Sigmoid colon (tissue), 7 donors: ENCODE measurements around the gene NCS1. TPM values are rescaled to one million over a fixed set of nuclear protein-coding genes. Genes with fewer than 3 reads are reported as not detected.

Experiments
- DNase-seq: peaks from one replicate; pipeline ENCODE4 v3.0.0-alpha.2; 2019
- H3K27ac ChIP-seq, 4 donors: fragments of 200-600 bp; sonication (generic); one replicate each; pipeline ENCODE4 v1.5.1; 2016 to 2019; ENCODE audit warnings: mild to moderate bottlenecking in 1 of 4
- H3K27me3 ChIP-seq, 3 donors: fragments of 200-600 bp; sonication (generic); one replicate each; pipeline ENCODE4 v1.5.1; 2019; ENCODE audit warnings: mild to moderate bottlenecking in 1 of 3
- H3K36me3 ChIP-seq, 4 donors: fragments of 200-600 bp; sonication (generic); one replicate each; pipeline ENCODE4 v1.5.1; 2016 to 2019
- H3K4me1 ChIP-seq, 4 donors: fragments of 200-600 bp; sonication (generic); one replicate each; pipeline ENCODE4 v1.5.1; 2017 to 2019
- H3K4me3 ChIP-seq, 4 donors: fragments of 200-600 bp; sonication (generic); one replicate each; pipeline ENCODE4 v1.5.1; 2017 to 2019; ENCODE audit warnings: mild to moderate bottlenecking in 2 of 4, moderate library complexity in 1 of 4
- H3K9me3 ChIP-seq, 4 donors: fragments of 200-600 bp in 3 of 4; sonication (generic) in 3 of 4; one replicate each; pipeline versions ENCODE4 v1.5.1 to v1.6.1; 2013 to 2019
- CTCF ChIP-seq, 4 experiments: fragments of 450-650 bp in 3 of 4; fragments of 200-600 bp in 1 of 4; IDR thresholded peaks; one replicate each; pipeline ENCODE4 v1.5.1; 2016 to 2019; ENCODE audit warnings: antibody characterized with exemption in 4 of 4, mild to moderate bottlenecking in 3 of 4, moderate library complexity in 2 of 4
- EP300 ChIP-seq, 4 donors: sonication (generic); formaldehyde crosslinking; IDR thresholded peaks; one replicate each; pipeline ENCODE4 v1.6.1; 2017; ENCODE audit warnings: antibody characterized with exemption in 4 of 4
- POLR2A ChIP-seq, 2 donors: fragments of 450-650 bp; IDR thresholded peaks; one replicate each; pipeline ENCODE4 v1.6.1; 2016; ENCODE audit warnings: antibody characterized with exemption in 2 of 2, mild to moderate bottlenecking in 2 of 2, moderate library complexity in 2 of 2
- POLR2AphosphoS5 ChIP-seq, 4 donors: sonication (generic); formaldehyde crosslinking; IDR thresholded peaks; one replicate each; pipeline ENCODE4 v1.6.1; 2017; ENCODE audit warnings: antibody characterized with exemption in 4 of 4
- WGBS, 2 donors: extraction: QIAGEN DNeasy Blood & Tissue Kit; methylation state at CpG; one replicate each; pipeline ENCODE4 v1.1.7; 2013; 5-methylcytosine and 5-hydroxymethylcytosine counted together
- intact Hi-C: fragments of 100-400 bp; cut with DNase I; formaldehyde crosslinking; loops from one replicate; pipeline ENCODE4 v1.15.1; 2023
- polyA plus RNA-seq, 3 donors: library from polyadenylated mRNA; stranded (reverse); fragments of 200-250 nt; gene quantifications; one replicate each; pipeline ENCODE4 v1.2.3, GENCODE V29; 2013
- total RNA-seq, 4 donors: library from RNA; depleted of rRNA; stranded (reverse); fragments of >200 nt; gene quantifications; one replicate each; pipeline ENCODE4 v1.1.0, GENCODE V29; 2016
- donor health status: healthy with polysubstance abuse.
- donor health status: Bipolar disorder and iron deficiency.
- donor health status: healthy.

Gene NCS1
- total and polyA plus RNA-seq, 7 donors = 0.69 to 133 (median 78.5) TPM

- Histone ChIP-seq H3K27ac (peak overlapping the region; percentile 69 to 86 (median 76)), H3K9me3 (no peaks in the 10 kb centered on the region), H3K4me1 (peaks cover 0 to 23% (median 16%) of the 10 kb centered on the region in 4 donors), H3K36me3 (peaks cover 0 to 54% (median 13%) of the 10 kb centered on the region in 4 donors), H3K27me3 (no peaks in the 10 kb centered on the region), H3K4me3 (no peak overlapping the region)
- intact Hi-C loops = no loop called here
- TF ChIP-seq POLR2AphosphoS5 (IDR thresholded peaks at IDR 0.05) (no peak), POLR2A (IDR thresholded peaks at IDR 0.05) (no peak), CTCF (IDR thresholded peaks at IDR 0.05) (no peak)
- WGBS, 2 donors = 47 to 83% methylated on average over 6 of the region's 6 CpGs
- no peak for DNase-seq
These were observed 44.0 kb upstream of the NCS1 start for GRCh38 chr9:130128251-130128650.

GRCh38 chr9:130128733-130129431 is 43.3 kb upstream of the NCS1 start:
- Histone ChIP-seq H3K27me3 (no peaks in the 10 kb centered on the region), H3K27ac (peak overlapping the region; percentile 69 to 86 (median 76)), H3K9me3 (no peaks in the 10 kb centered on the region), H3K36me3 (peaks cover 0 to 52% (median 13%) of the 10 kb centered on the region in 4 donors), H3K4me1 (peaks cover 0 to 23% (median 16%) of the 10 kb centered on the region in 4 donors), H3K4me3 (no peak overlapping the region)
- no peak for DNase-seq
- intact Hi-C loops = no loop called here
- TF ChIP-seq CTCF (IDR thresholded peaks at IDR 0.05) (no peak), EP300 (IDR thresholded peaks at IDR 0.05) (peak in 3 of 4 donors; percentile 12 to 94 (median 65)), POLR2A (IDR thresholded peaks at IDR 0.05) (no peak), POLR2AphosphoS5 (IDR thresholded peaks at IDR 0.05) (peak in 3 of 4 donors; percentile 17 to 76 (median 32))
- 51 to 85% methylated on average over 14 of the region's 14 CpGs for WGBS, 2 donors

- Histone ChIP-seq H3K9me3 (no peaks in the 10 kb centered on the region), H3K36me3 (peaks cover 0 to 46% (median 13%) of the 10 kb centered on the region in 4 donors), H3K4me1 (peaks cover 0 to 23% (median 16%) of the 10 kb centered on the region in 4 donors), H3K27me3 (no peaks in the 10 kb centered on the region), H3K4me3 (no peak overlapping the region), H3K27ac (peak overlapping the region; percentile 69 to 86 (median 76))
- TF ChIP-seq POLR2AphosphoS5 (IDR thresholded peaks at IDR 0.05) (peak in 2 of 4 donors; percentile 34 to 40), CTCF (IDR thresholded peaks at IDR 0.05) (no peak), EP300 (IDR thresholded peaks at IDR 0.05) (no peak), POLR2A (IDR thresholded peaks at IDR 0.05) (no peak)
- 86 to 91% methylated on average over 22 of the region's 22 CpGs for WGBS, 2 donors
- intact Hi-C loops = no loop called here
- DNase-seq = no peak
These were observed 42.7 kb upstream of the NCS1 start for GRCh38 chr9:130129432-130130061.

- intact Hi-C loops = no loop called here
- no peak for TF ChIP-seq POLR2AphosphoS5 (IDR thresholded peaks at IDR 0.05)
- TF ChIP-seq EP300 (IDR thresholded peaks at IDR 0.05) = no peak
- no peak for TF ChIP-seq POLR2A (IDR thresholded peaks at IDR 0.05)
- TF ChIP-seq CTCF (IDR thresholded peaks at IDR 0.05) = no peak
- no peaks in the 10 kb centered on the region for H3K9me3 ChIP-seq
- DNase-seq = no peak
- H3K27ac ChIP-seq = no peak overlapping the region
- 93 to 95% methylated on average over 7 of the region's 7 CpGs for WGBS, 2 donors
- no peaks in the 10 kb centered on the region for H3K27me3 ChIP-seq
- H3K4me3 ChIP-seq = no peak overlapping the region
- peaks cover 3 to 42% (median 14%) of the 10 kb centered on the region in 4 donors for H3K36me3 ChIP-seq
- H3K4me1 ChIP-seq = peaks cover 0 to 29% (median 24%) of the 10 kb centered on the region in 4 donors
These were observed 39.5 kb upstream of the NCS1 start for GRCh38 chr9:130132746-130133145.
